Kidney (tissue), 14 donors: ENCODE data around the gene PFKL. TPM values are rescaled to one million over a fixed set of nuclear protein-coding genes. Genes with fewer than 3 reads are reported as not detected.

Source experiments
- DNase-seq, 5 donors: peaks; one replicate each; pipeline ENCODE4 v3.0.0-alpha.2; 2013 to 2020
- FAIRE-seq: peaks from 2 replicates; lab custom pipeline; 2012; peaks lifted over from hg19 to GRCh38; lab: Jason Lieb, UNC
- H3K27ac ChIP-seq, 2 donors: one replicate each; pipeline ENCODE4 v1.7.0; 2013; ENCODE audit warnings: low read depth in 2 of 2, low read length in 2 of 2, inconsistent platforms in 1 of 2
- H3K27me3 ChIP-seq: one replicate; pipeline ENCODE4 v1.7.1; 2013; ENCODE audit warnings: low read length, inconsistent platforms; ENCODE audit not compliant: control insufficient read depth, insufficient read depth
- H3K36me3 ChIP-seq, 3 donors: one replicate each; pipeline versions ENCODE4 v1.7.0 to v1.7.1; 2013; ENCODE audit warnings: low read length in 3 of 3, control low read depth in 1 of 3, inconsistent platforms in 1 of 3; ENCODE audit not compliant: insufficient read depth in 3 of 3, control insufficient read depth in 2 of 3
- H3K4me1 ChIP-seq, 3 donors: one replicate each; pipeline versions ENCODE4 v1.7.0 to v1.7.1; 2013; ENCODE audit warnings: low read length in 3 of 3, inconsistent platforms in 1 of 3, low read depth in 1 of 3; ENCODE audit not compliant: control insufficient read depth in 2 of 3, insufficient read depth in 2 of 3
- H3K4me3 ChIP-seq, 3 donors: one replicate each; pipeline versions ENCODE4 v1.7.0 to v1.8.1; 2013; ENCODE audit warnings: low read length in 3 of 3, control low read depth in 1 of 3, inconsistent platforms in 1 of 3
- H3K9ac ChIP-seq, 3 donors: one replicate each; pipeline versions ENCODE4 v1.7.0 to v1.7.1; 2013; ENCODE audit warnings: low read length in 3 of 3, control low read depth in 1 of 3, inconsistent platforms in 1 of 3
- H3K9me3 ChIP-seq, 3 donors: one replicate each; pipeline versions ENCODE4 v1.7.0 to v1.7.1; 2013; ENCODE audit warnings: low read length in 3 of 3, control low read depth in 1 of 3, inconsistent platforms in 1 of 3; ENCODE audit not compliant: control insufficient read depth in 2 of 3, insufficient read depth in 1 of 3
- CTCF ChIP-seq: IDR thresholded peaks from 3 replicates; pipeline ENCODE4 v1.5.1; 2012; ENCODE audit warnings: mild to moderate bottlenecking, moderate library complexity, borderline replicate concordance; ENCODE audit not compliant: insufficient read depth; ENCODE audit errors: extremely low read depth
- intact Hi-C: fragments of 100-400 bp; cut with DNase I; formaldehyde crosslinking; loops from one replicate; pipeline ENCODE4 v1.11.1; 2022
- polyA plus RNA-seq: library from polyadenylated mRNA; stranded (reverse); fragments of 350-450 nt; fragmentation: Illumina TruSeq; extraction: RNeasy Lipid Tissue Mini Kit (QIAGEN cat#74804); gene quantifications from one replicate; pipeline ENCODE4 v1.2.3, GENCODE V29; 2014; ENCODE audit warnings: low read depth, low replicate concordance; ENCODE audit not compliant: insufficient read depth
- total RNA-seq: library from RNA; stranded (reverse); fragmentation: NEBNext Ultra II Directional; extraction: Animal tissue kit (Norgen Biotek cat#: 25700); gene quantifications from one replicate; pipeline ENCODE4 v1.2.1, GENCODE V29; 2021
- donor health status: control.
- donor health status: control.
- donor health status: control.
- donor health status: control.
- donor health status: control.
- donor health status: DM: yes; HTN: yes; CAD: no.
- donor health status: Normal renal cell carcinoma (clear cell type).

PFKL gene
- total and polyA plus RNA-seq, 2 donors from 2014 or later: 155 to 197 TPM

DNA sequence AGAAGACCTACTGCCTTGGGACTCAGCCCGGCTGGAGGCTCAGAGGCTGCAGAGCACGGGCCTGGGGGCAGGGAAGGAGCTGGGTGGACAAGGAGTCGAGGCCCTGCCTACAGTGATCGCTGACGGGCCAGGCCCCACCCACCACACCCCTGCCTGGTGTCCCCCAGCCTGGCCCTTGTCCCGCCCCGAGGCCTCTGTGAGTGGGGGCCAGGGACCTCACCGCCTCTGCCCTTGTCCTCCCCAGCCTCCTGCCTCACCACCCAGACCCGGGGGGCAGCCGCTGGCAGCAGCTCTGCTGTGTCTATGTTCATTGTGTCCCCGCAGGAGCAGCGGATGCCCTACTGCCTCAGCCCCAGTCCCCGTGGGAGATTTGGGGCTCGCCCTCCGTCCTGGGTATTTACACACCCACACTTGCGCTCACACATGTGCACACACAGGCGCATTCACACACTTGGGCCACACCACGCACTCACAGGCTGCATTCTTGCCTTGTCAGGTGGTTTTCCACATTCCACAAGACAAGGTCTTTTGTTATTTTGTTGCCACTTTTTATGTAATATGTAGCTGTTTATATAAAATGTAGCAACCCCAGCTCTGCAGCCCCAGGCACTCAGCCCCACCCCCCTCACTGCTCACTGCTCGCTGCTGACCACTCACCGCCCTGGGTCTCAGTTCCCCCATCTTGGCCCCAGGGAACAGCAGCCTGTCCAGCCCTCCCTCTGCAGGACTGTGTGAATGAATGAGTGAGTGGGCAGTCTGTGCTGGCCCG, 7.3 kb downstream of the PFKL start:
- intact Hi-C loops: no loop called here
- Histone ChIP-seq H3K9ac (peak overlapping the region in 1 of 3 donors; percentile 40), H3K27ac (peak overlapping the region; percentile 43 to 60), H3K4me3 (no peak overlapping the region), H3K27me3 (no peaks in the 10 kb centered on the region), H3K36me3 (peaks cover 5 to 18% (median 16%) of the 10 kb centered on the region in 3 donors), H3K9me3 (no peaks in the 10 kb centered on the region), H3K4me1 (peaks cover 0 to 34% (median 26%) of the 10 kb centered on the region in 3 donors)
- no peak for TF ChIP-seq CTCF
- DNase-seq: peak in 2 of 5 donors; percentile 21 to 38
- FAIRE-seq: no peak

GRCh38 chr21:44310628-44311507, 11.0 kb downstream of the PFKL start:
- no peak overlapping the region for H3K27ac ChIP-seq
- H3K9me3 ChIP-seq: no peaks in the 10 kb centered on the region
- TF ChIP-seq CTCF: no peak
- peaks cover 5 to 35% (median 22%) of the 10 kb centered on the region in 3 donors for H3K36me3 ChIP-seq
- no peak overlapping the region for H3K9ac ChIP-seq
- FAIRE-seq: no peak
- H3K4me3 ChIP-seq: no peak overlapping the region
- intact Hi-C loops: no loop called here
- no peak for DNase-seq
- H3K27me3 ChIP-seq: no peaks in the 10 kb centered on the region
- peaks cover 0 to 9% (median 0%) of the 10 kb centered on the region in 3 donors for H3K4me1 ChIP-seq

DNA sequence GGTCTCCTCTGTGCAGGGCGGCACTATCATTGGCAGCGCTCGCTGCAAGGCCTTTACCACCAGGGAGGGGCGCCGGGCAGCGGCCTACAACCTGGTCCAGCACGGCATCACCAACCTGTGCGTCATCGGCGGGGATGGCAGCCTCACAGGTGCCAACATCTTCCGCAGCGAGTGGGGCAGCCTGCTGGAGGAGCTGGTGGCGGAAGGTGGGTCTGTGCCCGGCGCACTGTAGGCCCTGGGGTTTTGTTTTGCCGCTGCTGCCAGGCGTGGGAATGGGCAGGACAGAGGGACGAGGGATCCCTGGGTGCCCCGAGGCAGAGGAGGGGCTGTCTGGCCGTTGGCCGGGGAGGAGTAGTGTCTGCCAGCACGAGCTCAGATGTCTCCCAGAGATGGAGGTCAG, 12.2 kb downstream of the PFKL start:
- TF ChIP-seq CTCF: no peak
- H3K27ac ChIP-seq: no peak overlapping the region
- FAIRE-seq (no peak), DNase-seq (no peak)
- no peaks in the 10 kb centered on the region for H3K4me1 ChIP-seq
- H3K9me3 ChIP-seq: no peaks in the 10 kb centered on the region
- H3K9ac ChIP-seq: no peak overlapping the region
- intact Hi-C loops: no loop called here
- peaks cover 5 to 41% (median 22%) of the 10 kb centered on the region in 3 donors for H3K36me3 ChIP-seq
- no peaks in the 10 kb centered on the region for H3K27me3 ChIP-seq
- no peak overlapping the region for H3K4me3 ChIP-seq
